Activated CD4-positive, alpha-beta T cell treated with anti-CD3 and anti-CD28 coated beads, Interleukin-2, Interleukin-4, amounts not matched to agents 100 ng/mL and 50 ng/mL, durations not matched to agents 16 hours and 8 hours (primary cell): ENCODE measurements around the gene LUZP2.

ENCODE experiments used
- DNase-seq: peaks from one replicate; pipeline ENCODE4 v3.0.0-alpha.2; 2020; ENCODE audit warnings: low spot score

Gene LUZP2

DNA sequence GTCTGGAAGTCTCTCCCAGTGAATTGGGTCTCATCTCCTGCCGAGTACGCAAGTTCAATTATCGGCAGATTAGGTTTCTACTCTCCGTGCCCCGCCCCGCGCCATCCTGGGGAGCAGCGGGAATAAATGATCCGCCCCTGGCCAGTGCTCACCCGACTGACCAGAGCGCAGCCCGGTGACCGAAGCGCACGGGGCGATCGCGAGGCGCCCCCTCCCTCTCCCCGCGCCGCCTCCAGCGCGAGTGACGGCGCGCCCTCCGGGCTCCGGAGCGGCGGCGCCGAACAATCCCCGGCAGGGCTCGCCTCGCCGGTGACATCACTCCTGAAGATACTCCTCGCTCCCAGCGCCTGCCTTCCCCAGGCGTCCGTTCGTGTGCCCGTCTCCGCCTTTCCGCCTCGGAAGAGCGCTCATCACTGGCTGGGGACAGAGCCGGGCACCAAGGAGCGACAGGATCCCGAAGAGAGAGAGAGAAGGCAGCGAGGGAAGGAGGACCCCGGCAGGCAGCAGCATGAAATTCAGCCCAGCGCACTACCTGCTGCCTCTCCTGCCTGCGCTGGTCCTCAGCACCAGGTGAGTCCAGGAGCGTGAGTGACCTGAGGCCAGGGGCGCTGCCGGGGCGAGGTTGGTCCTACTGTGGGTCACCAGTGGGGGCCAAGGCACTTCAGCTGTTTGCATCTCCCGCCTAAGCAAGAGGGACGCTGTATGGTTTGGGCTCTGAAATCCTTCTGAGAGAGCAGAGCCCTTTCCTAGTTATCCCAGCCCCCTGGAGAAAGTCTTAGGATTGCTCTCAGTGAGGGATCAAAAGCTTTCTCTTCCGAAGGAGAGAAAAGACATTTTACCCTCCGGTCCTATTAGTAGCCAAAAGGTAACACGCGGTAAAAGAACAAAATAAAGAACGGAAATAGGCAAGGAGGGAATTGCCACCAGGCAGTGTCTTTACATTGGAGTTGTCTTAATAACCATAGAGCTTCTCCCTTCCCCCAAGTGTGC lies at the start of gene LUZP2:
Gene LUZP2 (plus strand): TSS at position 318 of the 990 bp plus-strand sequence.
- no peak for DNase-seq

DNA sequence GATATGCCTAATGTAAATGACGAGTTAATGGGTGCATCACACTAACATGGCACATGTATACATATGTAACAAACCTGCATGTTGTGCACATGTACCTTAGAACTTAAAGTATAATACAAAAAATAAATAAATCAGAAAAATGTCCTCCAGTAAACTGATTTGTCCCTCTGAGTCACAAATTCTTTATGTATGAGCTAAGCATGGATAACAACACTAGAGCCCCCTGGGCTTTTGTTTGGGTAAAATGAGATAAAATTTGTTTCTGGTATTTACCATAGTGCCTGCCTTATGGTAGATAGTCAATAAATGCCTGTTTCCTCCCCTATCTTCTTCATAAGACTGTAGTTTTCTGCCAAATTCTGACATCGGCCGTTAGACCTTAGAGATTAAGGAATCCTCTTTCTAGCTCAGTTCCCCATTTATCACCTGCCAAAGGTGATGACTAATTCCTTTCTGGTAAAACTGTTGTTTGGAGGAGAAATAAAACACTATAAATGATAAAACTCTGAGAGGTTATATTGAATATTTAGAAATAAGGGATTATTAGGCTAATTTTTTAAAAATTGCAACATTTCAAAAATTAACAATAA lies 43.6 kb upstream of the LUZP2 start:
- no peak for DNase-seq

DNA sequence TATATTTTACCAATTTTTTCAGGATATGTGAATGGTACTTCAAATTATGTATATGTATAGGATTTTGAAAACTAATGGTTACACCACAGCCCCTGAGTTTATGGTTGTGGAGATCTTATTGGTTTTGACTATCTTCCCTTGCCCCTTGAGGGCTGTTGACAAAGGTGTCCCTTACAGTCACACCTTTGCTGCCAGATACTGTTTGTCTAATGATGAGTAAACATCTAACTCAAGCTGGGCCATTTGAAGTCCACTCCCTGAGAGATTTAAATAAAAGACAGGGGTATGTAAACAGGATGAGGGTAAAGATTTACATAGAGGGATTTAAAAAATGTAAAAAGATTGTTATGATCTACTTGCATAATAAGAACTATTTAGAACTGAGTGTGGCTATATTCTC lies 38.9 kb upstream of the LUZP2 start:
- DNase-seq: no peak

DNA sequence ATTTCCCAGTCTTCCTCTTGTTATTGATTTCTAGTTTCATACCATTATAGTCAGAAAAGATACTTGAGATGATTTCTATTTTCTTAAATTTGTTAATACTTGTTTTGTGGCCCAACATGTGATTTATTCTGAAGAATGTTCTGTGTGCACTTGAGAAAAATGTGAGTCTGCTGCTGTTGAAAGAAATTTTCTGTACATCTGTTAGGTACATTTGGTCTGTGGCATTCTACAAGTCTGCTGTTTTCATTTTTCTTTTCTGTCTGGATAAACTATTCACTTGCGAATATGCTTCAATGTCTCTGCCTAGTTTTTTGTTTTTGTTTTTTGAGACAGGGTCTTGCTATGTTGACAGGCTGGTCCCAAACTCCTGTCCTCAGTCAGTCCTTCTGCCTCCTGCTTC lies 26.4 kb upstream of the LUZP2 start:
- DNase-seq: no peak

DNA sequence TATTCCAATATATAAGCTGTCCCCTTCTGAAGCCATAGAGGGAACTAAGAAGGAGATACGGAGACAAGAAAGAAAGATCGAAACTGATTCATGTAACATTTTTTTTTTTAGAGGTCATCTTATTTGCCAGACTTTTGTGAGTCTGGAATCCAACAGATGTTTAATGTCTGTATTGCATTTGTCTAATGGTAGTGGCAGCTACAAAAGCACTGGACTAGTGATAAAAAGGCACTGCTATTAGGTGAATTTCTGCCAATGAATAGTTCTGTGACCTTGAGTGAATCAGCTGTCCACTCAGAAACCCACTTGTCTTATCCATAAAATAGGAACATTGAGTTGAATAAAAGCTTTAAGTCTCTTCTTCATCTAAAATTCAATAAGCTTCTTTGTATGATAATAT lies 25.8 kb upstream of the LUZP2 start:
- no peak for DNase-seq

DNA sequence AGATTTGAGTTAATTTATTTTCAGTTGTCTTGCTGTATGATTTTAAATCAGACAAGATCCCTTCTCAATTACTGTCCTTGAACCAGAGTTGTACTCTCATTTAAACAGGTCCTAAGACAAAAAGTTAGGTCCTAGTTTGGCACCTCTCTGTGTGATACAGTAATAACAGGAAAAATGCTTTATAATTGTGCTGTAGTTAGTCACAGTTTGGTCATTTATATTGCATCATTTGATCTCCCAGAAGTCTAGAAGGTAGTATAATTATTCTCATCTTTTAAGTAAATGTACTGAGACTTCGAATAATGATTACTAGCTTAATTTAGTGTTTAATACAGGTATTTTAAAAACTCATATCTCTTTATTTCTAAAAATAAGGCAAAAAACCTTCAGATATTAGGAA lies 18.1 kb upstream of the LUZP2 start:
- no peak for DNase-seq

DNA sequence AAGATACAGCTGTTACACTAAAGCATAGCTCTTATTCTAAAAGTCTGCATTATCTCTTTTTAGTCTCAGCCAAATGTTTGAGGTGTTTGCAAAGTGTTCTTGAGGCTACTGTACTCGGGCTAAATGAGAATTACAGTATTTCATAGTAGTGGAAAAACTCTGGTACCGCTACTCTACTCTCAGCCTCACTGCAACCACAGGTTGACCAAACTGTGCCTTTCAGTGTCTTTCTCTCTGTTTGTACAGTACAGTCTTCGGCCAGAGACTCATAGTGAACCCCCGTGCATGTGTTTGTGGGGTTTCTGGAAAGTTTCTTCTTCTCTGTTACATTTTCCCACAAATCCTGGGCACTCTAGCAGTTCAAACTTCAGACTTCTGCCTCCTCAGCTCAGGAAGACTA lies 7.4 kb upstream of the LUZP2 start:
- no peak for DNase-seq

DNA sequence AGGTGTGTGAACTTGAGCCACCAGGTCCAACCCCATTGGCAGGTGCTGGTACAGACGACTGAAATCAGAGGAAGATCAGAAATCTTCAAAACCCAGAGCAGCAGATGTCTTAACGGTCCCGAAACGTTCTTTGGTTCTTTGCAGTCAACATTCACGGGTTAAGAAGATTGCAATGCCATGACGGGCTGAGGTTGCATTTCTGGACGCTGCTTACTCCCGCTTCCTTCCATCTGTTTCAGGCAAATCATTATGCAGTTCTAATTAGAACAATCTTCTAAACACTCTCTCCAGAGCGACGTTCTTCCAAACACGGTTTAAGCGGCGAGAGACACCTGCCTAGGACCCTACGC lies 492 bp upstream of the LUZP2 start:
- no peak for DNase-seq

DNA sequence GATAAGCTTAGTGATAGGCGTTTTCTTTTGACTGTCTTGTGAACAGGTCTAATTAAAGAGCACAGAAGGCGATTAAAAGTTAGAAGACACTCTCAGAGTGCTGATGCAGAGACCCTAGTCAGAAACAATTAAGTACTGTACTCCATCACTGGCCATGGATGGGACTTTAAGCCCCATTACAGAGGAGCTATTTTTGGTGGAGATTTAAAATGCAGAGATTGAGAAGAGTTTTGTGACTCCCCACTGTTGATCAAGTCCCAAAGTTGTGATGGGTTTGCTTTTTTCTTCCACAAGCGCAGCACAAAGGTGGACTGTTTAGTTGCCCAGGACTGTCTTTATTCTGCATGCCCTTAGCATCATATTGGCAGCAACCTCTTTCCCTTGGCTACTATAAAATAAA lies 978 bp downstream of the LUZP2 start:
- DNase-seq: no peak

DNA sequence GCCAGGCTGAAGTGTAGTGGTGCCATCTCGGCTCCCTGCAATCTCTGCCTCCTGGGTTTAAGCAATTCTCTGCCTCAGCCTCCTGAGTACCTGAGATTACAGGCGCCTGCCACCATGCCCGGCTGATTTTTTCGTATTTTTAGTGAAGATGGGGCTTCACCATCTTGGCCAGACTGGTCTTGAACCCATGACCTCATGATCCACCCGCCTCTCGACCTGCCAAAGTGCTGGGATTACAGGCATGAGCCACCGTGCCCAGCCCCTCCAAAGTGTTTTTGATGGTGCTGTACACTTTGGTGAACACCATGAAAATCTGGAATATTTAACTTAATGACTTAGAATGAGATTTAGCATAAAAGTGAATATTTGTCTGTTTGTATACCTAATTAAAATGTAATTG lies 5.6 kb downstream of the LUZP2 start:
- DNase-seq: no peak

DNA sequence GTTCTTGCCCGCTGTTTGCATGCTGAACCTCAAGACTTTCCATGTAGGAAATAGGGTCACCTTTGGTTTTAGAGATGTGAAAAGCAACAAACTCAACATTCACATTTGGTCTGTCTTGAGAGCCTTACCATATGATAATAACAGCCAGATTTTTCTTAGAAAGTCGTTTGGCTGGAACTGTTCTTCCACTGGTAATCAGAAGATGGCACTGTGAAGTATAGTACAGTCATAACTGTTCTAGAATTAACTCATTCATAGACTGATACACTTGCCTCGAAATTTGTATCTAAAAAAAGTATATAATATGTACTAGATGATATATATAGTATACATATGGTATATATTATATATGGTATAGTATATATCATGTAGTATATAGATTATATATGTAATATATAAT lies 12.3 kb downstream of the LUZP2 start:
- no peak for DNase-seq

DNA sequence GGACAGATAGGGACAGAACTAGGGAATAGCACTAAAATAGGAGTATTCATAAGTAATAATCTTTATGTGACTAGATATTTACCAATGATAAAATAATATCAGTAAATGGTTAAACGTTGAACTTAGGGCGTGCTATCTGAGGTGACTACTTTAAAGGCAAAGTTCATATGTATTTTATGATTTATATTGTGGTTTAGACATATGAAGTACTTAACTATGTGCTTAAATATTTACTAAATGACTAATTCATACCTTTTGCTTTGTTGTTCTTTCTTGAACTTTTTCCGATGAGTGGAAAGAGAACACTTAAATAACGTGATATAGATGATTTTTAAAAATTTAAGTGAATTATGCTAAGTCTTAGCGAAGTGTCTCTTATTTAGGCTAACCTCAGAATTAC lies 14.7 kb downstream of the LUZP2 start:
- no peak for DNase-seq

DNA sequence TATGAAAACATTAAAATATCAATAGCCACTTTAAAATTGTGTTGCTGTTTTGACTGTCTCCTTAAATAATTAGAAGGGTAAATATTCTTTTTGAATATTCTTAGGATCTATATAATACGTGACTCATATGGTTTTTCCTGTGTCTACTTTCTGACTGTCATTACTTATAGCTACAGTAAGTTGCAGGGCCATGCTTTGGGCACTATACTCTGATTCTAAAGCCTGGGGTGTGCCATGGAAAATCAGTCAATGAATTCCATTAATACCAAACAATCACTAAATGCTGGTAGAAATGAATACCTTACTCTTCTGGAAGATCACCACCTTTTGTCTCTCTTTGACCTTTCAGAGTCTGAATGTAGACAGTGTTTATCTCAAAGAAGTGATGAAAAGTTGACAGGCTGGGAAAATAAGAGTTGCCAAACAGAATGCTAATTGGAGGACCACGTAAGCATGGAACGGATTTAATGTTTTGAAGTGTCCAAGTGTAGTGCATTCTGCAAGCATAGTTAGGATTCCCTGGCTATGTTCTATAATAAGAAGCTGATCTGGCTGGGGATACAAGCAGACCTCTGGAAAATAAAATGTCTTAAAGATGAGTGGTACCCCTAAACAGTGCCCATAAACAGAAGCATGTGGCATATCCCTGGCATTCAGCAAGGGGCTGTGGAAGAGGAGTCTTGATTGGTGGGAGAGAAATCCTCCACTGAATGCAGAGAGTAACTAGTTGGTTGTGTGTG lies 16.8 kb downstream of the LUZP2 start:
- no peak for DNase-seq

DNA sequence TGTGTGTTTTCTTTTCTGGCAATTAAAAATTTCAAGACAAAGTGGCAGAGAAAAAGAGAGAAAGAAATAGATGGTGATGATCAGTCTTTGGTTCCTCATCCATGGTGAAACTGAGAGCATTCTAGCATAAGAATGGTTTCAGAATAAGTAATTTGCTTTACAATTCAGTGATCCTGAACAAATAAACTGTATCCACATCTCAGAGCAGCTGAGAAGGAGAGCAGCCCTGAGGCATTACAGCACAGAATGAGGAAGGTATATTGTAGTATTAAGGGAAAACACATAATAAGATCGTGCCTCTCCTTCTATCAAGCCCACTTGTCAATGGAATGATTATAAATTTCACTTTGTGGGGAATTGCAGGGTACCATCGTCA lies 17.4 kb downstream of the LUZP2 start:
- DNase-seq: no peak

DNA sequence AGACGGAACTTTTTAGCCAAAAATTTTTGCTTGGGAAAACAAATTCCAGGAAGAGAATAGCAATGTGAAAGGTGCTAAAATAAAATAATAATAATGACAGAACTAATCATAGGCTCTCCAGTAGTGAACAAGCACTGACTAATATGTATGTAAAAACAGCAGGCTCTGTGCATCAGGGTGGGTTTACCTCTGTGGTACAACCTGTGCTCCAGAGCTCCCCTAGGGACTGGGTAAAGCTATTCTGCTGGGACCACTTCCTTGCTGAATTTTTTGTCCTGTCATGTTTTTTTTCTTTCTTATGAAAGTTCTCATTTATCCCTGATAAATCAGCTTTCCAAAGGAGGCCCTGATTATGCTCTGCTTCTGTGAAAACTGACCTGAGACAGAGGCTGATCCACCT lies 18.8 kb downstream of the LUZP2 start:
- DNase-seq: no peak

DNA sequence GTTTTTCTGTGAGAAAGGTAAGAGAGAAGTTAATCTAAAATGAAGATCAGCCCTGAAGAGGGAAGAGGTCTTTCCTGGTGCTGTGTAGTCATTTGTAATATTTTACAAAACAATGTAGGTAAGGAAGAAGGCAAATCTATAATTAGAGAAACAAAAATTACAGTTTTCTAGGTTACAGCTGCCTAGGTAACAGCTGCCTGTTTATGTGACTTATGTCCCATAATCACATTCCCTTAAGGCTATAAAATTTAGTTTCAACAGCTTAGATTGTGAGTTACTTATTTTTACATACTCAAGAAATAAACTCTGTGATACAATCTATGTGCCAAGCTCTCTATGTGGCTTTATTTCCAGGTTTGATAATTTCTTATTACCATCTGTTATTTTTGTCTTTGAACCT lies 19.8 kb downstream of the LUZP2 start:
- DNase-seq: no peak

DNA sequence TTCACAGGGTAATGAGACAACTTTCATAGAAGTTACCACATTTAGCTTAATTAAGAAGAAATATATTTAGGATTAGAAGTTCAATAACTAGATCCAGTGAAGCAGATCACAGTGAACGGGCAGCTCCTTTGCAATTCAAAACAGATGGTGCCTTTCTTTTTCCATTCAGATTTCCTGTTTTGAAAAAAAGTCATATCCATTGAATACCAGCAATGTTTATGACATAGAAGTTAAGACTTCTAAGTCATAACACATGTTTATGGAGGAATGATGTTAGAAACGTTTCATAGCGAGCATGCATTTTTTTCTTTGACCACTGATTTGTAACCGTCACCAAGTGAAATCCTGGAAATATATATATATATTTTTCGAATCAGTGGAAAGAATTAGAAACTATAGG lies 24.7 kb downstream of the LUZP2 start:
- no peak for DNase-seq

DNA sequence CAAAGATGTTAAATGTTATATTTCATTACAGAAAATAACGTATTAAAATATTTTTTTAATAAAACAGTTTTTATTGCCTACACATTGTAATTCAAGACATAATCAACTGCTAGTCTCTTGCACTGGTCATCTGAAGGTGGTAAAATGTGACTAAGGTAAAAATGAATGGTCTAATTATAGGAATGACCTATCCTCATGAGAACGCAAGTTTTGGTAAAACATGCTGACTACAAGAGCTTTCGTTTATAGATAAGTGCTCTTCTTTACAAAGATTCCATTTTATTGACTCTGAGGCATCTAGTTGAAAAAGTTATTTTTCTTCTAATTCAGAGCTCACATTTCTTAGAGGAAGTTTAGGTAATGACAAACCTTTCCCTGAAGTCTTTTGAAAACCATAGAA lies 27.3 kb downstream of the LUZP2 start:
- no peak for DNase-seq

DNA sequence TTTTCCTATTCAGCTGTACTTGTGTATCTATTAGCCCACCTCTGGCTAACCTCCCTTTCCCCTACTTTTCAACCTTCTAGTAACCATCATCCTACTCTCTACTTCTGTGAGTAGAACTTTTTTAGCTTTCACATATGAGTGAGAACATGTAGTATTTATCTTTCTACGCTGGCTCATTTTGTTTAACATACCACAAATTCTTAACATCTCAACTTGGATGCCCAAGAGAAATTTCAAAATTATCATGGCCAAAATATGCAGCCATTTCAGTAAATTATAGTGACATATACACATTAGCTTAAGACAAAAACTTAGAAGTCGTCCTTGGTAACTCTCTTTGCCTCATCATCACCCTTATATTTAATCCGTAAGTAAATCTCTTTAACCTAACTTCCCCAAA lies 34.7 kb downstream of the LUZP2 start:
- no peak for DNase-seq

DNA sequence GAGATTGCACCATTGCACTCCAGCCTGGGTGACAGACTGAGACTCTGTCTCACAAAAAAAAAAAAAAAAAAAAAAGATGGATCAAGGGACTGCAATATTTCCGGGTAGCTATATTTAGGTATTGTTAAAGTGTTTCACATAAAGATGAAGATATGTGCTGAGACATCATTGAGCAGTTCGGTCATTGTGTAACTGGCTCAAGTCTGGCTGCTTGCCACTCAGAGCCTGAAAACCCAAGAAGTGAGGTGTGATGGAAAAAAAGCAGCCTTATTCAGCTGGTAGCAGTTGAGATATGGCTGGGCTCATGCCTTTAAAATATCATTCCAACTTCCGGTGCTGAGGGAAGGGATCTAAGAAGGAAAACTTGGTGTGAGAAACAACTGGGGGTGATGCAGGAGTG lies 46.9 kb downstream of the LUZP2 start:
- DNase-seq: no peak

DNA sequence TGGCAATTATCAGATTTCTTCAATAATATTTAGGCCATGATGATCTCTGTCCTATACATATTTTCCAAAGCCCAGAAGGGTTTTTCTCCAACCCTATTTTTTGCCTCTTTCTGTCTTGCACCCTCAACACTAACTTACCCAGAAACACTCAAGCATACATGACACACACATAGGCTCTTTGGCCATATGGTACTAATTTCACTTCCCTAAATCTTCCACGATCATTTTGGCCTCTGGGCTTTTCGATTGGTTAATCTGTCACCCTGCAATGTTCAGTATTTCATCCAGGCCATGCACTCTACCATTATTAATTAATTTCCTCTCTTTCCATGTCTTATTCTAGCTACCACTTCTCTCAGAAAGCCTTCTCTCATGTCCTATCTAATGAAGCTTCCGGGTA lies 59.8 kb downstream of the LUZP2 start:
- no peak for DNase-seq

DNA sequence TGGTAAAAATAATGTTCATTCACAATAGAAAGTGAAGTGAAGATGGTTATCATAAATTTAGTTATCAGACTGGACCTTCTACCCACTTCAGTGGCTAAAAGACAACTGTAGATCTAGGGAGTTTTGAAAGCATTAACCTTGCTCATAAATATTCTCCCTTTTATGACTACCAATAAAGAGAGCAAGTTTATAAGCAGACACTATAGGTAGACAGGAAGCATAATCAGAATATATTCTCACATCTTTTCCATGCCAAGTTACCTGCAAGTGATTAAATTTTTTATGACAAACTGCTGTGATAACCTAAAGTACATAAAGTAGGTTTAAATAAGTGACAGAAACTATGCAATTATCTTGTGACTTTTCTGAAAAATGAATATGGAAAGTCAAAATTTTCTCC lies 62.5 kb downstream of the LUZP2 start:
- DNase-seq: no peak

DNA sequence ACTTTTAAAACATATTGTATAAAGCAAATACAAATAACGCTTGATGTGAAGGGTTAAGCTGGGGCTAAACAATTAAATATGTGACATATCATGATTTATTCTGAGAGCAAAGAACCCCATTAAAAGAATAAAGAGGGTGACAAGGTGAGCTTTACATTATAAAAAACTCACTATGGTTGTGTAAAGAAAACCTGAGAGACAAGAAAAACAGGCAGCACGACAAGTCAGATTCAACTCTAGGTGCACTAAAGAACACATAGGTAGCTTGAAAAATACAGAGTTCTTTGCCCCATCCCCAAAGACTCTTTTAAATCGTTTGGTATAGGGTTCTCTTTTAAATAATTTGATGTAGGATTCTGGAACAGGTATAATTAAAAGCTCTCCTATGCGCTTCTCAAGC lies 63.5 kb downstream of the LUZP2 start:
- DNase-seq: no peak
